Loucy (cell line): ENCODE measurements around the gene PERCC1.

ENCODE experiments used
- H2AFZ ChIP-seq: fragments of 200-600 bp; sonication (generic); 2 replicates; pipeline ENCODE4 v1.6.0; 2016; ENCODE audit warnings: antibody characterized with exemption, mild to moderate bottlenecking, low read length, moderate library complexity
- H3F3A ChIP-seq: fragments of 200-600 bp; 2 replicates; pipeline ENCODE4 v1.6.0; 2016; ENCODE audit warnings: antibody characterized with exemption, low read depth, mild to moderate bottlenecking
- H3K27me3 ChIP-seq: fragments of 200-600 bp; sonication (generic); 2 replicates; pipeline ENCODE4 v1.6.1; 2014; ENCODE audit warnings: low read length, mild to moderate bottlenecking; ENCODE audit not compliant: insufficient read depth, poor library complexity, severe bottlenecking
- H3K36me3 ChIP-seq: fragments of 200-600 bp; sonication (generic); 2 replicates; pipeline ENCODE4 v1.6.1; 2016; ENCODE audit warnings: low read length; ENCODE audit not compliant: insufficient read depth
- H3K4me1 ChIP-seq: fragments of 200-600 bp; sonication (generic); 2 replicates; pipeline ENCODE4 v1.5.1; 2014; ENCODE audit warnings: low read length, mild to moderate bottlenecking; ENCODE audit not compliant: insufficient read depth, poor library complexity, severe bottlenecking
- H3K4me2 ChIP-seq: fragments of 200-600 bp; sonication (generic); 2 replicates; pipeline ENCODE4 v1.6.0; 2014; ENCODE audit warnings: antibody characterized with exemption, low read length, low read depth, mild to moderate bottlenecking; ENCODE audit not compliant: poor library complexity, severe bottlenecking
- H3K4me3 ChIP-seq: fragments of 200-600 bp; sonication (generic); 2 replicates; pipeline ENCODE4 v1.5.1; 2014; ENCODE audit warnings: low read length, mild to moderate bottlenecking, mixed read lengths; ENCODE audit not compliant: poor library complexity, severe bottlenecking
- H3K79me2 ChIP-seq: fragments of 200-600 bp; sonication (generic); 2 replicates; pipeline ENCODE4 v1.6.1; 2014; ENCODE audit warnings: low read length; ENCODE audit not compliant: insufficient read depth
- H3K9ac ChIP-seq: fragments of 200-600 bp; sonication (generic); 2 replicates; pipeline ENCODE4 v1.6.0; 2014; ENCODE audit warnings: mild to moderate bottlenecking, low read depth, low read length, moderate library complexity; ENCODE audit not compliant: poor library complexity, severe bottlenecking
- H3K9me2 ChIP-seq: fragments of 200-600 bp; sonication (generic); replicated peaks from 2 replicates; pipeline ENCODE4 v1.6.1; 2016; ENCODE audit warnings: low read depth, low read length, mixed read lengths
- H3K9me3 ChIP-seq: fragments of 200-600 bp; sonication (generic); 2 replicates; pipeline ENCODE4 v1.6.1; 2014; ENCODE audit warnings: mild to moderate bottlenecking, antibody characterized with exemption, low read length, low read depth; ENCODE audit not compliant: insufficient read depth
- H4K20me1 ChIP-seq: fragments of 200-600 bp; sonication (generic); 2 replicates; pipeline ENCODE4 v1.6.0; 2014; ENCODE audit warnings: antibody characterized with exemption, low read length, mild to moderate bottlenecking; ENCODE audit not compliant: insufficient read depth, poor library complexity, severe bottlenecking
- EZH2phosphoT487 ChIP-seq: fragments of 200-600 bp; IDR thresholded peaks from 2 replicates; pipeline ENCODE4 v1.6.1; 2018; ENCODE audit warnings: antibody characterized with exemption, mild to moderate bottlenecking, moderate library complexity, borderline replicate concordance
- TF ChIP-seq, protein P1 (sequence below): fragments of 200-600 bp; sonication (generic); conservative IDR thresholded peaks from 2 replicates; pipeline ENCODE4 v1.5.1; 2014; ENCODE audit warnings: mild to moderate bottlenecking, antibody characterized with exemption, low read length

PERCC1 gene

DNA sequence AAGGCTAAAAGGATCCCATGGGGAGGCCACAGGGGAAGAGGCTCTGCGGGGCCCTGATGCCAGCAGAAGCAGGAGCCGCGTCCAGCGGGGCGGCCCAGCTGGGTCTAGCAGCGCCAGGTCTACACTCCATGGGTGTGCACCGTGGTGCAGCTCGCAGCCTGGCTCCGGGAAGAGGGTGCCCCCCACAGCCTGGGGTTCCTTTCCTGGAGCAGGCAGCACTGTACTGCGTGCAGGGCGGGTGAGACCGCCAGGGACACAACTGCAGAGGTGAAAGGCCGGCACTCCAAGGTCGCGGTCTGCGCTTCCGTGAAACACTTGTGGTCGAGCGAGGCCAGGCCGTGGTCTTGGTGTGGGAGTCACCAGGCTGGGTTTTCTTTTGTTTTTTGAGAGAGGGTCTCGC is 20.0 kb downstream of the PERCC1 start:
- no peak overlapping the region for H3K9ac ChIP-seq
- H3K9me2 ChIP-seq, result no peaks in the 10 kb centered on the region
- no peaks in the 10 kb centered on the region for H3K27me3 ChIP-seq
- H3K79me2 ChIP-seq, result no peaks in the 10 kb centered on the region
- no peaks in the 10 kb centered on the region for H3K4me1 ChIP-seq
- H3K4me2 ChIP-seq, result no peak overlapping the region
- no peaks in the 10 kb centered on the region for H3F3A ChIP-seq
- H4K20me1 ChIP-seq, result no peaks in the 10 kb centered on the region
- no peak overlapping the region for H3K4me3 ChIP-seq
- no peaks in the 10 kb centered on the region for H3K9me3 ChIP-seq
- H2AFZ ChIP-seq, result no peak overlapping the region
- no peak for TF ChIP-seq EZH2phosphoT487
- TF ChIP-seq, protein P1, sequence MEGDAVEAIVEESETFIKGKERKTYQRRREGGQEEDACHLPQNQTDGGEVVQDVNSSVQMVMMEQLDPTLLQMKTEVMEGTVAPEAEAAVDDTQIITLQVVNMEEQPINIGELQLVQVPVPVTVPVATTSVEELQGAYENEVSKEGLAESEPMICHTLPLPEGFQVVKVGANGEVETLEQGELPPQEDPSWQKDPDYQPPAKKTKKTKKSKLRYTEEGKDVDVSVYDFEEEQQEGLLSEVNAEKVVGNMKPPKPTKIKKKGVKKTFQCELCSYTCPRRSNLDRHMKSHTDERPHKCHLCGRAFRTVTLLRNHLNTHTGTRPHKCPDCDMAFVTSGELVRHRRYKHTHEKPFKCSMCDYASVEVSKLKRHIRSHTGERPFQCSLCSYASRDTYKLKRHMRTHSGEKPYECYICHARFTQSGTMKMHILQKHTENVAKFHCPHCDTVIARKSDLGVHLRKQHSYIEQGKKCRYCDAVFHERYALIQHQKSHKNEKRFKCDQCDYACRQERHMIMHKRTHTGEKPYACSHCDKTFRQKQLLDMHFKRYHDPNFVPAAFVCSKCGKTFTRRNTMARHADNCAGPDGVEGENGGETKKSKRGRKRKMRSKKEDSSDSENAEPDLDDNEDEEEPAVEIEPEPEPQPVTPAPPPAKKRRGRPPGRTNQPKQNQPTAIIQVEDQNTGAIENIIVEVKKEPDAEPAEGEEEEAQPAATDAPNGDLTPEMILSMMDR, result no peak
- no peaks in the 10 kb centered on the region for H3K36me3 ChIP-seq

DNA sequence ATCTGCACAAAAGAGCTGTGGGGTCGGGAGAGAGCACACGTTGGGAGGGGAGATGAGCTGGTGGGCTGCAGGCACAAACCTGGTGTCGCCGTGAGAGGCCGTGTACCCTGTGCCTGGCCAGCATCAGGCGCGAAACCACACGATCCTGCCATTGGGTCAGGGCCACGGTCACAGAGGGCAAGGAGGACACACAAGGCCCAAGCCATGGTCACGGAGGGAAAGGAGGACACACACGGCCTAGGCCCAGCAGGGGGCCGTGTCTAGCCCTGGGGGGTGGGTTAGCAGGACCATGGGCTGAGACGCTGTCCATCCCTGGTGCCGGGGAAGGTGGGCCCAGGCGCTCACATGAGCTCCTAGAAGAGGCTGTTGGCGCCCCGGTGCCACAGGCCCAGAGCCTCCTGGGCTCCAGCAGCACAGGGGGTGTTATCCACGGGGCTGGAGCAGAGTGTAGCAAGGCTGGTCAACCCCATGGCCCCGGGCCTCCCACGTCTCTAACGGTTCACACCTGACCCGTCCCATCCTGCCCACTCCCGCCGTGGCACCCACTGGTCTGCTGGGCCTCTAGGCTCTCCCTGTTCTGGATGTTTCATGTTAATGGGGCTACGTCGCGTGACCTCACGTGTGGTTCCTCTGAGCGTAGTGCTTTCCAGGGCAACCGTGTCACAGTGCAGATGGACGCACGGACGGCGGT is 21.0 kb downstream of the PERCC1 start:
- H3K36me3 ChIP-seq, result no peaks in the 10 kb centered on the region
- H3K9ac ChIP-seq, result no peak overlapping the region
- no peak for TF ChIP-seq EZH2phosphoT487
- TF ChIP-seq, protein P1, result no peak

DNA sequence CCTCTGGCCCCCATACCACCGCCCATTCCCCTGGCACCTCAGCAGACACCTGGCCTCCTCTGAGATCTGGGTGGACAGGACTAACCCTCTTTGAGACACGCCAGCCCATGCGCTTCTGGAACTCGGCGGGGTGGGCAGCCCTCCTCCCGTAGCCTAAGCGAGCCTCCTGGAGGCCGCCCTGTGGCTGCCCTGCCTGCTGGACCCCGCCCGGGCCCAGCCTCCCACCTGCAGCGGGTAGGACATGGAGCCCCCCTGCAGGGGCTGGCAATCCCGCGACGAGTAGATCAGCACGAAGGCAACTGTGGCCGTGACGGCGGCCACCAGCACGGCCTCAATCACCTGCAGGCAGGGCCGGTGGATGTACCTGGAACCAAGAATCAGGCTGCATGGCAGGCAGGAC is 21.7 kb downstream of the PERCC1 start:
- H3K9ac ChIP-seq, result no peak overlapping the region
- no peaks in the 10 kb centered on the region for H3K36me3 ChIP-seq
- H3K79me2 ChIP-seq, result no peaks in the 10 kb centered on the region
- H3K4me3 ChIP-seq, result no peak overlapping the region
- no peak overlapping the region for H2AFZ ChIP-seq
- no peaks in the 10 kb centered on the region for H3F3A ChIP-seq
- H3K9me2 ChIP-seq, result no peaks in the 10 kb centered on the region
- no peak overlapping the region for H3K4me2 ChIP-seq
- no peaks in the 10 kb centered on the region for H3K27me3 ChIP-seq
- H3K9me3 ChIP-seq, result no peaks in the 10 kb centered on the region
- no peak for TF ChIP-seq EZH2phosphoT487
- TF ChIP-seq, protein P1, result no peak
- H4K20me1 ChIP-seq, result no peaks in the 10 kb centered on the region
- no peaks in the 10 kb centered on the region for H3K4me1 ChIP-seq

More for the DNA sequence above, 21.0 kb downstream of the PERCC1 start:
- no peaks in the 10 kb centered on the region for H3F3A ChIP-seq
- H3K9me3 ChIP-seq, result no peaks in the 10 kb centered on the region
- no peak overlapping the region for H3K4me3 ChIP-seq
- no peaks in the 10 kb centered on the region for H3K27me3 ChIP-seq
- no peaks in the 10 kb centered on the region for H4K20me1 ChIP-seq
- H3K9me2 ChIP-seq, result no peaks in the 10 kb centered on the region
- H3K79me2 ChIP-seq, result no peaks in the 10 kb centered on the region
- no peak overlapping the region for H3K4me2 ChIP-seq
- no peak overlapping the region for H2AFZ ChIP-seq
- H3K4me1 ChIP-seq, result no peaks in the 10 kb centered on the region
